Adrenal gland (tissue), 12 donors: ENCODE results near the gene C12orf42. TPM values are rescaled to one million over a fixed set of nuclear protein-coding genes. Genes with fewer than 3 reads are reported as not detected.

Experiments used
- DNase-seq, 7 donors: peaks; one replicate each; pipeline ENCODE4 v3.0.0-alpha.2; 2019 to 2020
- H3K27ac ChIP-seq, 5 donors: fragments of 200-600 bp; sonication (generic) in 4 of 5; 1 replicate in 3 of 5; 2 replicates in 2 of 5; pipeline versions ENCODE4 v1.5.1 to v1.8.0; 2016 to 2020; ENCODE audit warnings: mild to moderate bottlenecking in 1 of 5
- H3K27me3 ChIP-seq: fragments of 200-600 bp; 2 replicates; pipeline ENCODE4 v1.8.0; 2021
- H3K36me3 ChIP-seq, 2 donors: fragments of 200-600 bp; replicated peaks in 1 of 2; 1 replicate in 1 of 2; 2 replicates in 1 of 2; pipeline versions ENCODE4 v1.5.1 to v1.8.0; 2018 to 2022
- H3K4me1 ChIP-seq, 2 donors: fragments of 200-600 bp; replicated peaks in 1 of 2; 1 replicate in 1 of 2; 2 replicates in 1 of 2; pipeline versions ENCODE4 v1.5.1 to v1.8.0; 2018 to 2021
- H3K4me3 ChIP-seq, 4 donors: fragments of 200-600 bp; sonication (generic) in 3 of 4; one replicate each; pipeline ENCODE4 v1.5.1; 2016 to 2018
- H3K9me3 ChIP-seq, 3 donors: fragments of 200-600 bp; sonication (generic) in 1 of 3; replicated peaks in 1 of 3; 1 replicate in 2 of 3; 2 replicates in 1 of 3; pipeline versions ENCODE4 v1.5.1 to v1.8.0; 2016 to 2021
- CTCF ChIP-seq, 6 experiments: fragments of 450-650 bp in 4 of 6; fragments of 200-600 bp in 2 of 6; sonication (generic) in 1 of 6; IDR thresholded peaks; 1 replicate in 5 of 6; 2 replicates in 1 of 6; pipeline versions ENCODE4 v1.5.1 to v1.8.0; 2016 to 2021; ENCODE audit warnings: antibody characterized with exemption in 6 of 6, mild to moderate bottlenecking in 2 of 6, moderate library complexity in 1 of 6
- POLR2A ChIP-seq, 2 donors: fragments of 450-650 bp; IDR thresholded peaks; one replicate each; pipeline ENCODE4 v1.6.1; 2017; ENCODE audit warnings: antibody characterized with exemption in 2 of 2, mild to moderate bottlenecking in 2 of 2, moderate library complexity in 1 of 2
- WGBS, 4 donors: extraction: QIAGEN DNeasy Blood & Tissue Kit in 2 of 4; methylation state at CpG; one replicate each; pipeline versions ENCODE4 v1.1.5 to v1.1.7; 2013 to 2017; 5-methylcytosine and 5-hydroxymethylcytosine counted together
- intact Hi-C, 2 donors: fragments of 100-400 bp; cut with DNase I; formaldehyde crosslinking; loops; one replicate each; pipeline versions ENCODE4 v1.14.1 to v1.15.0; 2022 to 2023
- polyA plus RNA-seq, 3 donors: library from polyadenylated mRNA; stranded (reverse); fragments of 200-250 nt in 2 of 3; fragments of 350-450 nt in 1 of 3; fragmentation: Illumina TruSeq in 1 of 3; extraction: RNeasy Lipid Tissue Mini Kit (QIAGEN cat#74804) in 1 of 3; gene quantifications; one replicate each; pipeline ENCODE4 v1.2.3, GENCODE V29; 2013 to 2014
- total RNA-seq, 9 donors: library from RNA; depleted of rRNA in 4 of 9; stranded (reverse); fragments of >200 nt in 4 of 9; fragments of 120-200 nt in 1 of 9; fragmentation: NEBNext Ultra II Directional in 1 of 9; extraction: Animal tissue kit (Norgen Biotek cat#: 25700) in 1 of 9; gene quantifications; one replicate each; pipeline versions ENCODE4 v1.1.0 to v1.2.4, GENCODE V29; 2013 to 2023
- donor health status: healthy with polysubstance abuse.
- donor health status: Bipolar disorder and iron deficiency.
- donor health status: DM: yes; HTN: yes; CAD: no.
- donor health status: DM: no; HTN: no; CAD: no.
- donor health status: DM: no; HTN: no; CAD: no.
- donor health status: DM: yes; HTN: yes; CAD: no.

The C12orf42 gene
- total and polyA plus RNA-seq, 12 donors = 0.07 TPM; not detected in 11

- Histone ChIP-seq H3K27ac (no peak overlapping the region), H3K27me3 (no peaks in the 10 kb centered on the region), H3K4me3 (no peak overlapping the region), H3K4me1 (no peaks in the 10 kb centered on the region), H3K9me3 (peaks cover 0 to 11% (median under 1%) of the 10 kb centered on the region in 3 donors), H3K36me3 (no peaks in the 10 kb centered on the region)
- DNase-seq = no peak
- 52 to 83% (median 56%) methylated on average over 2 of the region's 2 CpGs for WGBS, 4 donors
- intact Hi-C loops = no loop called here
- TF ChIP-seq CTCF (IDR thresholded peaks at IDR 0.05) (no peak), POLR2A (IDR thresholded peaks at IDR 0.05) (no peak)
Measured at GRCh38 chr12:103475073-103475472, 20.7 kb downstream of the C12orf42 start.

GRCh38 chr12:103470664-103471063, 25.1 kb downstream of the C12orf42 start:
- intact Hi-C loops = no loop called here
- Histone ChIP-seq H3K27ac (no peak overlapping the region), H3K4me3 (no peak overlapping the region), H3K36me3 (no peaks in the 10 kb centered on the region), H3K9me3 (no peaks in the 10 kb centered on the region), H3K27me3 (no peaks in the 10 kb centered on the region), H3K4me1 (no peaks in the 10 kb centered on the region)
- no peak for DNase-seq
- TF ChIP-seq POLR2A (IDR thresholded peaks at IDR 0.05) (no peak), CTCF (IDR thresholded peaks at IDR 0.05) (no peak)

GRCh38 chr12:103469719-103470118, 26.0 kb downstream of the C12orf42 start:
- 67 to 78% (median 69%) methylated on average over 5 of the region's 5 CpGs for WGBS, 4 donors
- no peak for TF ChIP-seq CTCF (IDR thresholded peaks at IDR 0.05)
- no peak for TF ChIP-seq POLR2A (IDR thresholded peaks at IDR 0.05)

GRCh38 chr12:103468837-103469236, 26.9 kb downstream of the C12orf42 start:
- no peak for DNase-seq
- Histone ChIP-seq H3K27me3 (no peaks in the 10 kb centered on the region), H3K36me3 (no peaks in the 10 kb centered on the region), H3K27ac (no peak overlapping the region), H3K4me3 (no peak overlapping the region), H3K4me1 (no peaks in the 10 kb centered on the region), H3K9me3 (no peaks in the 10 kb centered on the region)
- intact Hi-C loops = no loop called here
- TF ChIP-seq CTCF (IDR thresholded peaks at IDR 0.05) (no peak), POLR2A (IDR thresholded peaks at IDR 0.05) (no peak)
- WGBS, 4 donors = 47 to 70% (median 59%) methylated on average over 2 to 3 of the region's 3 CpGs

More at GRCh38 chr12:103469719-103470118, 26.0 kb downstream of the C12orf42 start:
- intact Hi-C loops = no loop called here
- Histone ChIP-seq H3K27ac (no peak overlapping the region), H3K4me1 (no peaks in the 10 kb centered on the region), H3K9me3 (no peaks in the 10 kb centered on the region), H3K4me3 (no peak overlapping the region), H3K36me3 (no peaks in the 10 kb centered on the region), H3K27me3 (no peaks in the 10 kb centered on the region)
- no peak for DNase-seq
